Stimulated activated CD4-positive, alpha-beta T cell treated with anti-CD3 and anti-CD28 coated beads, Interleukin-12 subunit alpha, Interleukin-12 subunit beta, amount 100 ng/mL, for 48 hours (primary cell): Measurements from ENCODE around the gene NT5C1B.

ENCODE experiments used
- DNase-seq, 3 donors: peaks; one replicate each; pipeline ENCODE4 v3.0.0-alpha.2; 2020; ENCODE audit warnings: low read depth in 2 of 3, low spot score in 1 of 3

NT5C1B gene

GRCh38 chr2:18551623-18552022 lies 37.7 kb downstream of the NT5C1B start:
- DNase-seq: no peak

GRCh38 chr2:18551169-18551568 lies 38.2 kb downstream of the NT5C1B start:
- no peak for DNase-seq

- no peak for DNase-seq
Observed at GRCh38 chr2:18550433-18550832, 38.9 kb downstream of the NT5C1B start.

GRCh38 chr2:18549083-18549482 lies 40.3 kb downstream of the NT5C1B start:
- no peak for DNase-seq

GRCh38 chr2:18548621-18549020 lies 40.7 kb downstream of the NT5C1B start:
- no peak for DNase-seq

- no peak for DNase-seq
Observed at GRCh38 chr2:18546567-18546966, 42.8 kb downstream of the NT5C1B start.

- DNase-seq: no peak
Observed at GRCh38 chr2:18545384-18545783, 44.0 kb downstream of the NT5C1B start.

- DNase-seq: no peak
Observed at GRCh38 chr2:18544171-18544570, 45.2 kb downstream of the NT5C1B start.

GRCh38 chr2:18540872-18541271 lies 48.5 kb downstream of the NT5C1B start:
- DNase-seq: no peak

- DNase-seq: no peak
Observed at GRCh38 chr2:18536697-18537096, 52.7 kb downstream of the NT5C1B start.

GRCh38 chr2:18536100-18536499 lies 53.3 kb downstream of the NT5C1B start:
- no peak for DNase-seq

GRCh38 chr2:18531194-18531593 lies 58.2 kb downstream of the NT5C1B start:
- no peak for DNase-seq

GRCh38 chr2:18527822-18528221 lies 61.5 kb downstream of the NT5C1B start:
- no peak for DNase-seq

GRCh38 chr2:18527326-18527725 lies 62.0 kb downstream of the NT5C1B start:
- DNase-seq: no peak

- DNase-seq: no peak
Observed at GRCh38 chr2:18526429-18526828, 62.9 kb downstream of the NT5C1B start.

GRCh38 chr2:18525852-18526251 lies 63.5 kb downstream of the NT5C1B start:
- no peak for DNase-seq

- no peak for DNase-seq
Observed at GRCh38 chr2:18525236-18525635, 64.1 kb downstream of the NT5C1B start.

- no peak for DNase-seq
Observed at GRCh38 chr2:18522484-18523146, 66.8 kb downstream of the NT5C1B start.

- DNase-seq: peak; percentile 41 to 73 (median 56)
Observed at GRCh38 chr2:18520451-18521425, 68.6 kb downstream of the NT5C1B start.

GRCh38 chr2:18519914-18520450 lies 69.4 kb downstream of the NT5C1B start:
- no peak for DNase-seq

GRCh38 chr2:18518116-18519111 lies 71.0 kb downstream of the NT5C1B start:
- DNase-seq: no peak
